ENCODE results near the gene IQCK.

Gene IQCK

GRCh38 chr16:19884611-19885450, 166.8 kb downstream of the IQCK start, which contains the start of gene GPRC5B:
Gene GPRC5B, minus strand, starts transcription at chr16:19884848. Its CDS starts 12,003 bp downstream, at chr16:19872845.
- no peak for DNase-seq (ENCODE audit: low read depth)

- no peak for DNase-seq (ENCODE audit: low read depth)
These were observed 167.5 kb downstream of the IQCK start for GRCh38 chr16:19885451-19886072.

GRCh38 chr16:19886073-19886941, 168.2 kb downstream of the IQCK start:
- DNase-seq (ENCODE audit: low read depth): peak; percentile 33

GRCh38 chr16:19888834-19889233, 170.8 kb downstream of the IQCK start:
- no peak for DNase-seq (ENCODE audit: low read depth)

GRCh38 chr16:19890901-19891300, 172.8 kb downstream of the IQCK start:
- no peak for DNase-seq (ENCODE audit: low read depth)

DNA sequence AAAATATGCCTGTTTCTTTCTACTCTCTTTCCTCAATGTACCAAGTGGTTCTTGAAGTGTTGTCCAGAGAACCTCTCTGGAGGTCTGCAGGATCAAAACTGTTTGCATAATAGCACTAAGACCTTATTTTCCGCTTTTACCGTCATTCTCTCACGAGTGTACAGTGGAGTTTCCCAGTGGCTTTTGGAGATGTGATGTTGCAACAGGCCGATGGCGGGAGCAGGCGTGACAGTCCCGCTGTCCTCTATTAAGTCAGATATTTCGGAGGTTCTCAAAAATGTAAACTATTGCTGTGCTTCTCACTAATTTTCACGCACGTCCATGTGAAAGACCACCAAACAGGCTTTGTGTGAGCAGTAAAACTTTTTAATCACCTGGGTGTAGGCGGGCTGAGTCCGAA, 174.8 kb downstream of the IQCK start:
- no peak for DNase-seq (ENCODE audit: low read depth)

DNA sequence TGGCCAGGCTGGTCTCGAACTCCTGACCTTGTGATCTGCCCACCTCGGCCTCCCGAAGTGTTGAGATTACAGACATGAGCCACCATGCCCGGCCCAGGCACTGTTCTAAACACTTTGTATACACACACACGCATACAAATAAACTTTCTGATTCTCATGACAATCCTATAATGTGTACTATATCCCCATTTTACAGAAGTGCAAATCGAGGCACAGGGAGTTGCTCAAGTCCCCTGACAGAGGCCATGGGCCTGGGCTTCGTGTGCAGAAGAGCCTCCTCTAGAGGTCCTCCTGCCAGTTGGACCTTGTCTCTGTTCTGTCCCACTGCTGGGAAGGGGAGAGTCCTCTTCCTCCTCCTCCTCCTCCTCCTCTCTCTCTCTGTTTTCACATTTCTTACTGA, 176.5 kb downstream of the IQCK start:
- DNase-seq (ENCODE audit: low read depth): no peak

GRCh38 chr16:19896951-19897350, 178.9 kb downstream of the IQCK start:
- no peak for DNase-seq (ENCODE audit: low read depth)

- DNase-seq (ENCODE audit: low read depth): no peak
These were observed 180.1 kb downstream of the IQCK start for GRCh38 chr16:19898166-19898565.

- DNase-seq (ENCODE audit: low read depth): no peak
These were observed 181.0 kb downstream of the IQCK start for GRCh38 chr16:19898924-19899604.

DNA sequence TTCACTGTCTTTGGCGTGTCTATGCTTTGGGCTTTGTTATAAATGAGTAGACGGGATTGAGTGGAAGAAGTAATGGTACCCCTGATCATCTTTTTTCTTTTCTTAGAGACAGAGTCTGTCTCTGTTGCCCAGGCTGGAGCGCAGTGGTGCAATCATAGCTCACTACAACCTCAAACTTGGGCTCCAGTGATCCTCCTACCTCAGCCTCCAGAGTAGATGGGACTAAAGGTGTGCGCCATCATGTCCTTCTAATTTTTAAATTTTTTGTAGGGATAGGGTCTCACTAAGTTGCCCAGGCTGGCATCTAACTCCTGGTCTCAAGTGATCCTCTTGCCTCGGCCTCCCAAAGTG, 181.5 kb downstream of the IQCK start:
- DNase-seq (ENCODE audit: low read depth): no peak

DNA sequence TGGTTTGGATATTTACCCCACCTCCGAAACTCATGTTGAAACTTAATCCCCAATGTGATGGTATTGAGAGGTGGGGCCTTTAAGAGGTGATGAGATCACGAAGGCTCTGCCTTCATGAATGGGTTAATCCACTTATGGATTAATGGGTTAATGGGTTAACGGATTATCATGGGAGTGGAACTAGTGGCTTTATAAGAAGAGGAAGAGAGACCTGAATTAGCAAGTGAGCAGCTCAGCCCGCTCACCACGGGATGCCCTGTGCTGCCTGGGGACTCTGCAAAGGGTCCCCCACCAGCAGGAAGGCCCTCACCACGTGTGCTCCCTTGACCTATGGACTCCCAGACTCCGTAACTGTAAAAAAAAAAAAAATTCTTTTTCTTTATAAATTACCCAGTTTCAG, 183.1 kb downstream of the IQCK start:
- no peak for DNase-seq (ENCODE audit: low read depth)

GRCh38 chr16:19907161-19907992, 189.3 kb downstream of the IQCK start:
- no peak for DNase-seq (ENCODE audit: low read depth)
